Erythroblast (primary cell): Measurements from ENCODE around the gene CDH5.

Experiments used
- GATA1 ChIP-seq: IDR thresholded peaks from 2 replicates; pipeline ENCODE4 v1.6.1; 2011; ENCODE audit warnings: low read depth, mild to moderate bottlenecking, control low read depth, low read length, moderate library complexity
- POLR2A ChIP-seq: IDR thresholded peaks from 2 replicates; pipeline ENCODE4 v1.6.1; 2011; ENCODE audit warnings: mild to moderate bottlenecking, low read length

GRCh38 chr16:66335704-66336329 lies 30.7 kb upstream of the CDH5 start:
- TF ChIP-seq POLR2A (no peak), GATA1 (no peak)
